Endothelial cell of umbilical vein (primary cell): ENCODE measurements around the gene IQCE. TPM values are rescaled to one million over a fixed set of nuclear protein-coding genes. Genes with fewer than 3 reads are reported as not detected.

Experiments
- BruUV-seq: library from RNA; stranded (reverse); fragments of 400-500 nt; replicated peaks from 2 replicates; lab custom pipeline; 2021; lab: Mats Ljungman, UMichigan
- CTCF ChIA-PET: fragments of 300-600, 350-600 bp; sonication (Branson Sonifier 250); formaldehyde crosslinking; loops from one replicate; lab custom pipeline; 2021; ENCODE audit warnings: antibody characterized with exemption, inconsistent platforms; lab: Charles Lee
- POLR2A ChIA-PET: fragments of 300-600, 350-600 bp; sonication (Branson Sonifier 250); formaldehyde crosslinking; loops from one replicate; lab custom pipeline; 2021; ENCODE audit warnings: antibody characterized with exemption, inconsistent platforms; lab: Charles Lee
- DNase-seq: peaks from one replicate; pipeline ENCODE4 v3.0.0-alpha.2; 2011; ENCODE audit warnings: low read depth, low spot score
- FAIRE-seq: peaks from 2 replicates; lab custom pipeline; 2011; peaks lifted over from hg19 to GRCh38; lab: Jason Lieb, UNC
- H2AFZ ChIP-seq: 2 replicates; pipeline ENCODE4 v1.6.0; 2012; ENCODE audit warnings: low read depth, low read length, control low read depth, inconsistent platforms
- H3K27ac ChIP-seq: 2 replicates; pipeline ENCODE4 v1.5.1; 2011; ENCODE audit warnings: low read depth, mild to moderate bottlenecking, control low read depth, low read length, moderate library complexity; ENCODE audit not compliant: insufficient read depth
- H3K27me3 ChIP-seq, 2 experiments: 2 replicates each; pipeline versions ENCODE4 v1.6.0 to v1.6.1; 2011; ENCODE audit warnings: low read length in 2 of 2, mixed read lengths in 1 of 2; ENCODE audit not compliant: control insufficient read depth in 2 of 2, insufficient read depth in 2 of 2
- H3K36me3 ChIP-seq, 2 experiments: 2 replicates in 1 of 2; 3 replicates in 1 of 2; pipeline ENCODE4 v1.5.1; 2011; ENCODE audit warnings: low read length in 2 of 2, mild to moderate bottlenecking in 1 of 2, moderate library complexity in 1 of 2; ENCODE audit not compliant: control insufficient read depth in 2 of 2, insufficient read depth in 2 of 2; ENCODE audit errors: extremely low read depth in 1 of 2
- H3K4me1 ChIP-seq: 3 replicates; pipeline ENCODE4 v1.5.1; 2011; ENCODE audit warnings: mild to moderate bottlenecking, low read length; ENCODE audit not compliant: control insufficient read depth, insufficient read depth; ENCODE audit errors: extremely low read depth
- H3K4me2 ChIP-seq: 2 replicates; pipeline ENCODE4 v1.6.1; 2011; ENCODE audit warnings: low read length, control low read depth, mixed read lengths; ENCODE audit not compliant: insufficient read depth
- H3K4me3 ChIP-seq, 3 experiments: fragments of 200-600 bp in 1 of 3; sonication (generic), shearing (Covaris generic) in 1 of 3; replicated peaks in 1 of 3; 2 replicates each; pipeline ENCODE4 v1.5.1; 2011 to 2016; ENCODE audit warnings: control low read depth in 3 of 3, low read length in 3 of 3, mild to moderate bottlenecking in 2 of 3, inconsistent platforms in 1 of 3, low read depth in 1 of 3, moderate library complexity in 1 of 3; ENCODE audit not compliant: insufficient read depth in 1 of 3
- H3K79me2 ChIP-seq: 2 replicates; pipeline ENCODE4 v1.6.0; 2012; ENCODE audit warnings: low read length, inconsistent platforms; ENCODE audit not compliant: control insufficient read depth, insufficient read depth
- H3K9ac ChIP-seq: replicated peaks from 2 replicates; pipeline ENCODE3; 2011; ENCODE audit warnings: low read length, control low read depth; ENCODE audit not compliant: insufficient read depth; ENCODE audit errors: extremely low read depth
- H3K9me1 ChIP-seq: replicated peaks from 3 replicates; pipeline ENCODE4 v1.6.0; 2011; ENCODE audit warnings: mild to moderate bottlenecking, low read length; ENCODE audit not compliant: control insufficient read depth, insufficient read depth; ENCODE audit errors: extremely low read depth
- H3K9me3 ChIP-seq: replicated peaks from 2 replicates; pipeline ENCODE4 v1.5.1; 2012; ENCODE audit warnings: low read length, inconsistent platforms; ENCODE audit not compliant: control insufficient read depth, insufficient read depth
- H4K20me1 ChIP-seq: replicated peaks from 2 replicates; pipeline ENCODE3; 2011; ENCODE audit warnings: mild to moderate bottlenecking, low read length; ENCODE audit not compliant: control insufficient read depth, insufficient read depth; ENCODE audit errors: extremely low read depth
- CTCF ChIP-seq, 2 donors: IDR thresholded peaks; 1 replicate in 1 of 2; 2 replicates in 1 of 2; pipeline ENCODE4 v1.5.1; 2011; ENCODE audit warnings: low read length in 2 of 2, mild to moderate bottlenecking in 2 of 2, moderate library complexity in 2 of 2, control low read depth in 1 of 2, inconsistent platforms in 1 of 2, low read depth in 1 of 2; ENCODE audit not compliant: insufficient read depth in 1 of 2; ENCODE audit errors: extremely low read depth in 1 of 2
- EZH2 ChIP-seq: IDR thresholded peaks from 2 replicates; pipeline ENCODE4 v1.6.1; 2012; ENCODE audit warnings: borderline replicate concordance, low read depth, mild to moderate bottlenecking, moderate library complexity, low read length, inconsistent platforms; ENCODE audit not compliant: severe bottlenecking
- FOS ChIP-seq: IDR thresholded peaks from 2 replicates; pipeline ENCODE4 v1.6.1; 2011; ENCODE audit warnings: mild to moderate bottlenecking, low read length, moderate library complexity, borderline replicate concordance; ENCODE audit not compliant: insufficient read depth
- GATA2 ChIP-seq: IDR thresholded peaks from 2 replicates; pipeline ENCODE4 v1.7.0; 2011; ENCODE audit warnings: low read depth, mild to moderate bottlenecking, moderate library complexity, mixed read lengths, low read length; ENCODE audit not compliant: insufficient read length, insufficient read depth
- JUN ChIP-seq: IDR thresholded peaks from 2 replicates; pipeline ENCODE4 v1.6.1; 2011; ENCODE audit warnings: borderline replicate concordance, low read depth; ENCODE audit not compliant: insufficient read length, insufficient read depth
- MAX ChIP-seq: IDR thresholded peaks from 2 replicates; pipeline ENCODE4 v1.6.1; 2011; ENCODE audit not compliant: insufficient read depth, insufficient read length
- MYC ChIP-seq: IDR thresholded peaks from one replicate; pipeline ENCODE4 v1.6.1; 2011; ENCODE audit warnings: mild to moderate bottlenecking, low read depth, low read length
- POLR2A ChIP-seq: IDR thresholded peaks from 2 replicates; pipeline ENCODE4 v1.6.1; 2012; ENCODE audit warnings: low read depth, mild to moderate bottlenecking, control low read depth, low read length
- POLR2AphosphoS5 ChIP-seq: IDR thresholded peaks from 2 replicates; pipeline ENCODE4 v1.6.1; 2012; ENCODE audit warnings: low read depth, mild to moderate bottlenecking, control low read depth, low read length, moderate library complexity; ENCODE audit not compliant: insufficient read depth
- dilution Hi-C: fragments of 300-500 bp; cut with MboI; formaldehyde crosslinking; loops from one replicate; pipeline ENCODE4 v1.15.0; 2019; ENCODE audit warnings: low sequenced_read_pairs; ENCODE audit not compliant: extremely low pct_ligation_motif_present
- intact Hi-C: fragments of 100-400 bp; cut with micrococcal nuclease; formaldehyde crosslinking; loops from one replicate; pipeline ENCODE4 v1.10.0; 2022
- polyA plus RNA-seq, 4 experiments: library from polyadenylated mRNA; depleted of rRNA in 3 of 4; stranded (reverse) in 3 of 4; unstranded in 1 of 4; fragments of >200 nt; gene quantifications; 2 replicates each; pipeline versions ENCODE4 v1.2.1 to v1.2.3, GENCODE V29; 2011 to 2012; ENCODE audit warnings: missing spikeins in 1 of 4
- total RNA-seq: library from RNA; stranded (reverse); gene quantifications from 2 replicates; pipeline ENCODE4 v1.2.3, GENCODE V29; 2021

The IQCE gene
- total and polyA plus RNA-seq, 2 donors (not counting 3 experiments of a cell fraction or from before 2014, with no cell fraction given) = 4.9 to 14.5 TPM

GRCh38 chr7:2606539-2606936, 47.8 kb downstream of the IQCE start:
- peaks cover 13% of the 10 kb centered on the region for H3K4me1 ChIP-seq
- no peaks in the 10 kb centered on the region for H3K27me3 ChIP-seq
- POLR2A ChIA-PET = interaction anchor here (1.2 kb wide), 1 partner anchor 22 kb away, joined by 3 read pairs; no protein-coding TSS in a partner anchor
- peak overlapping the region; percentile 41 for H2AFZ ChIP-seq
- CTCF ChIA-PET = interaction anchor here (0.6 to 4.8 kb wide), 15 partner anchors 10 to 156 kb away, joined by 3 to 55 read pairs (median 5); partner anchors contain the start of gene TTYH3
- H3K9me1 ChIP-seq = no peaks in the 10 kb centered on the region
- no peak for FAIRE-seq
- no peak for TF ChIP-seq GATA2
- no peak for TF ChIP-seq MYC
- TF ChIP-seq POLR2A = no peak
- no peak for TF ChIP-seq MAX
- no peak for TF ChIP-seq POLR2AphosphoS5
- TF ChIP-seq JUN = no peak
- no peak for TF ChIP-seq CTCF (IDR thresholded peaks at IDR 0.05; ENCODE audit: extremely low read depth in 1 of 2, insufficient read depth in 1 of 2, low read depth in 1 of 2, low read length in 2 of 2)
- TF ChIP-seq EZH2 = no peak
- no peak for TF ChIP-seq FOS
- intact Hi-C loops (loop anchor here (5.0 kb wide), 1 partner anchor 56 kb away; no protein-coding TSS in a partner anchor), dilution Hi-C loops (no loop called here)
- no peak overlapping the region for H3K9ac ChIP-seq
- no peak overlapping the region for H3K4me2 ChIP-seq
- H3K79me2 ChIP-seq = no peaks in the 10 kb centered on the region
- H4K20me1 ChIP-seq = no peaks in the 10 kb centered on the region
- DNase-seq = no peak
- H3K4me3 ChIP-seq = no peak overlapping the region
- BruUV-seq = no TSS peak
- H3K36me3 ChIP-seq = no peaks in the 10 kb centered on the region
- no peaks in the 10 kb centered on the region for H3K9me3 ChIP-seq
- peak overlapping the region; percentile 32 for H3K27ac ChIP-seq
